ENCODE measurements around the gene STON1.
"Not testable (repeated sequence)": the region's sequence is repeated elsewhere in the genome, so short reads cannot be mapped to it uniquely, and the experiment has no call there.

STON1 gene

DNA sequence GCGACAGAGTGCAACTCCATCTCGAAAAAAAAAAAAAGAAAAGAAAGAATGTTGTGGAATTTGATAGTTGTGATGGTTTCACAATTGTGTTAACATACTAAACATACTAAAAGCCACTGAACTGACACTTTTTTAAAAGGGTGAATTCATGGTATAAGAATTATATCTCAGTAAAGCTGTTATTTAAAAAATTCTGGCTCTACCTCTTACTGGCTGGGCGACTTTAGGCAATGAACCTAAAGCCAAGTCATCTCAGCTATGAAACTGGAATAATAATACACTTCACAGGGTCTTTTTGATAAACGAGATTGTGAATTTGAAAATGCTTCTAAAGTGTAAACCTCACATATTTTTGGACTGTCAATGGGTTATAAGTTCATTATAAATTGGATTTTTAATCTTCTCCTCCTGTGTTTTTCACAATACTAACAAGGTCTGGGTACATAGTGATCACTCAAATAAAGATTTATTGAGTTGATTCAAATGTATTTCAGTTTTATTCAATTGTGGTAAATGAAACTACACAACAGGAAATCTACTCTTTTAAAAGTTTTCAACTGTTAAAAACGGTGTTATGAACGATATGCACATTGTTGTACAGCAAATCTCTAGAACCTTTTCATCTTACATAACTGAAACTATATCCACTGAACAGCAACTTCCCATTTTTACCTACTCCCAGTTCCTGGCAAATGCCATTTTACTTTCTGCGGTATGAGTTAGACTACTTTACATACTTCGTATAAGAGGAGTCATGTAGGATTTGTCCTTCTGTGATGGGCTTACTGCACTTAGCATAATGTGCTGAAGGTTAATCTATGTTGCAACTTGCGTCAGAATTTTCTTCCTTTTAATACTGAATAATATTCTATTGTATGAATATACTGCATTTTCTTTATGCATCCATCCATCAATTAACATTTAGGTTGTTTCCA is 44.7 kb downstream of the STON1 start:
- no peak for DNase-seq
- Mint-ChIP-seq H3K9me3 (no peaks in the 10 kb centered on the region), H3K36me3 (ENCODE audit: low read depth) (no peaks in the 10 kb centered on the region), H3K27me3 (no peaks in the 10 kb centered on the region), H3K4me1 (peaks cover 7% of the 10 kb centered on the region), H3K4me3 (no peak overlapping the region), H3K27ac (no peak overlapping the region)
- ATAC-seq = no peak

GRCh38 chr2:48578313-48578712 is 48.4 kb downstream of the STON1 start:
- Mint-ChIP-seq H3K27me3 (no peaks in the 10 kb centered on the region), H3K36me3 (ENCODE audit: low read depth) (no peaks in the 10 kb centered on the region), H3K4me3 (no peak overlapping the region), H3K4me1 (peaks cover 7% of the 10 kb centered on the region), H3K9me3 (no peaks in the 10 kb centered on the region), H3K27ac (no peak overlapping the region)
- DNase-seq (no peak), ATAC-seq (no peak)

- no peaks in the 10 kb centered on the region for H3K27me3 Mint-ChIP-seq
- ATAC-seq = no peak
- no peak for DNase-seq
- H3K36me3 Mint-ChIP-seq (ENCODE audit: low read depth) = no peaks in the 10 kb centered on the region
- peaks cover 5% of the 10 kb centered on the region for H3K4me1 Mint-ChIP-seq
- H3K4me3 Mint-ChIP-seq = no peak overlapping the region
- H3K9me3 Mint-ChIP-seq = no peaks in the 10 kb centered on the region
- H3K27ac Mint-ChIP-seq = no peak overlapping the region
These were observed 54.0 kb downstream of the STON1 start for GRCh38 chr2:48583961-48584360.

DNA sequence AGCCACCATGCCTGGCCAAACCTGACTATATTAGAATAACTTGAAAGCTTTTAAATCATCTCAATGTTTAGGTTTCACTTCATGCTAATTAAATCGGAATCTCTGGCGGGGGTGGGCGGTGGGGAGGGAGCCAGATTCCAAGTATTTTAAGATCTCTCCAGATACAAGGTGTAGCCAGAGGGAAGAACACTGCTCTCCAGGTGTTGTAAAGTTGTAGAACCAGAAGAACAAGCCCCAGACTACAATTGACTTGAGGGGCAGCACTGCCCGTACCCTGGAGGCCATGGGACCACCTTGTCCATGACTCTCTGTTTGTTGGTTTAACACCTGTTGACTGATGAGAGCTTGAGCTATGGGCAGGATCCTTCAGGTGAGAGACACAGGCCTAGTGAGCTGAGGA is 54.6 kb downstream of the STON1 start:
- no peak for DNase-seq
- H3K4me3 Mint-ChIP-seq = no peak overlapping the region
- no peaks in the 10 kb centered on the region for H3K36me3 Mint-ChIP-seq (ENCODE audit: low read depth)
- H3K4me1 Mint-ChIP-seq = peaks cover 5% of the 10 kb centered on the region
- ATAC-seq = no peak
- no peaks in the 10 kb centered on the region for H3K27me3 Mint-ChIP-seq
- no peak overlapping the region for H3K27ac Mint-ChIP-seq
- H3K9me3 Mint-ChIP-seq = no peaks in the 10 kb centered on the region

- ATAC-seq = peak; percentile 39
- H3K4me1 Mint-ChIP-seq = peaks cover 5% of the 10 kb centered on the region
These were observed 56.5 kb downstream of the STON1 start for GRCh38 chr2:48586433-48586832.

GRCh38 chr2:48587560-48587959 is 57.6 kb downstream of the STON1 start:
- H3K9me3 Mint-ChIP-seq = no peaks in the 10 kb centered on the region
- no peak overlapping the region for H3K4me3 Mint-ChIP-seq
- H3K27ac Mint-ChIP-seq = no peak overlapping the region
- peaks cover 5% of the 10 kb centered on the region for H3K4me1 Mint-ChIP-seq
- peaks cover 1% of the 10 kb centered on the region for H3K27me3 Mint-ChIP-seq
- ATAC-seq (no peak), DNase-seq (no peak)
- no peaks in the 10 kb centered on the region for H3K36me3 Mint-ChIP-seq (ENCODE audit: low read depth)

More at GRCh38 chr2:48586433-48586832, 56.5 kb downstream of the STON1 start:
- peaks cover 1% of the 10 kb centered on the region for H3K27me3 Mint-ChIP-seq
- H3K36me3 Mint-ChIP-seq (ENCODE audit: low read depth) = no peaks in the 10 kb centered on the region
- no peak overlapping the region for H3K4me3 Mint-ChIP-seq
- DNase-seq = peak; percentile 7
- no peak overlapping the region for H3K27ac Mint-ChIP-seq
- H3K9me3 Mint-ChIP-seq = no peaks in the 10 kb centered on the region

GRCh38 chr2:48587961-48588360 is 58.0 kb downstream of the STON1 start:
- H3K9me3 Mint-ChIP-seq = no peaks in the 10 kb centered on the region
- peaks cover 1% of the 10 kb centered on the region for H3K27me3 Mint-ChIP-seq
- no peak overlapping the region for H3K27ac Mint-ChIP-seq
- H3K4me3 Mint-ChIP-seq = no peak overlapping the region
- no peak for DNase-seq
- H3K36me3 Mint-ChIP-seq (ENCODE audit: low read depth) = no peaks in the 10 kb centered on the region
- peaks cover 5% of the 10 kb centered on the region for H3K4me1 Mint-ChIP-seq
- ATAC-seq = no peak

GRCh38 chr2:48588745-48589144 is 58.8 kb downstream of the STON1 start:
- Mint-ChIP-seq H3K9me3 (no peaks in the 10 kb centered on the region), H3K4me3 (no peak overlapping the region), H3K4me1 (peaks cover 5% of the 10 kb centered on the region), H3K27me3 (peaks cover 1% of the 10 kb centered on the region), H3K36me3 (ENCODE audit: low read depth) (no peaks in the 10 kb centered on the region), H3K27ac (no peak overlapping the region)
- ATAC-seq (no peak), DNase-seq (no peak)

DNA sequence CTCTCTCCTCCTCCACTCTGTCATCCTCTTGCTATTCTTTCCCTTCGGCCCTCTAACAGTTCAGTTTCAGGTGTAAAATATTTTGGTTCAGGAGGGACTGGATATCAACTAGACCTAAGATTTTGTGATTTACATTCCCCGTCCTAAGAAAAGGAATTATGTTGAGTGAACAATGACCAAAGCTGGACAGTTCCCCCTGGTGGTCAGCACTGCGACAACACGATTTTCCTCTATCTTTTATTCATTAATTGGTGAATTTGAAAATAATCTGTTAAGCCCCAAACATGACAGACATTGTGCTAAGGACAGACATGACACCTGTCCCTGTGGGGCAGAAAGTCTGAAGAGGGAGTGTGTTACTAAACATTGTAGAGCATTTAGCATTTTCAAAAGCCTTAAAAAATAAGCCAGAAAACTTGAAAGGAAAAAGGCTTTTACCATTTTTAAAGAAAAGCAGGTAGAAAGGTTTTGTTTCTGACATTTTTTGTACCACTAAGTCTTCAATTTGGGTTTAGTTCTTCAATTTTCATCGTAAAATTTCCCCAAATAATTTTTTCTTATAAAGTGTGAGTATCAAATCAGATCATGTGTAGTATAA is 59.3 kb downstream of the STON1 start:
- ATAC-seq (no peak), DNase-seq (peak; percentile 23)
- Mint-ChIP-seq H3K27me3 (peaks cover 1% of the 10 kb centered on the region), H3K36me3 (ENCODE audit: low read depth) (no peaks in the 10 kb centered on the region), H3K4me1 (peaks cover 5% of the 10 kb centered on the region), H3K4me3 (no peak overlapping the region), H3K9me3 (no peaks in the 10 kb centered on the region), H3K27ac (no peak overlapping the region)

DNA sequence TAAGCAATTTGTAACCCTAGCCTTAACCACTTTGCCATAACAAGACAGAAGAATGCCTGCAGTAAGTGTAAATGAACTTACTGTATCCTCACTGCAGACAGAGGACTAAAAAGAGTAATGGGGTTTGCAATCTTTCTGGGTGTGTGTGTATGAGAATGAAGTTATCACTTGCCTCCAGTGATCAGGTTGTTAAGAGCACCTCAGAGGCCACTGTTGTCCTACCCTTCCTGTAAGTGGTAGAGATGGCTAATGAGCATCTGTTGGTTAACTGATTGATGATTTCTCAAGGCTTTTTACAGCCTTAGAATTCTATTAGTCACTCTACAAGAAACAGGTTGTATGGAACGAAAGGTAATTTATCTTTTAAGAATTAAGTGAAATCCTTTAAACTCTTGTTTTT is 60.1 kb downstream of the STON1 start:
- Mint-ChIP-seq H3K27ac (no peak overlapping the region), H3K36me3 (ENCODE audit: low read depth) (no peaks in the 10 kb centered on the region), H3K27me3 (peaks cover 1% of the 10 kb centered on the region), H3K9me3 (no peaks in the 10 kb centered on the region), H3K4me1 (peaks cover 5% of the 10 kb centered on the region), H3K4me3 (no peak overlapping the region)
- ATAC-seq = no peak
- no peak for DNase-seq

DNA sequence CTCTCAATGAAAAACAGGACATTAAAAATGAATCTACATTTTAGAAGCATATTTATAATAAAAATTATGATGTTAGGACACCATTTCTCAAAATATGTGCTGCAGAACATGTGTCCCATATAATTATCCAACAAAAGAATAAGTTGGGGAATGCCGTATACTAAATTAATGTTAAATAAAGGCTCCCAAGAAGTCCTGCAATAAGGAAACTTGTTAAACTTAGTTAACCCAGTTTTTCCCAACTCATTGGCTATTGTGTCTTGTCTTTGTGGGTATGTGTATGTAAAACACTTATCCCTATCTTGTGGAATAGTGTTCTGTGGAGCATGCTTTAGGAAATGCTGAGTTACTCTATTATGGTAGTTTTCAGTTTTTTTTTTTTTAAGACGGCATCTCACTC is 62.1 kb downstream of the STON1 start:
- Mint-ChIP-seq H3K27me3 (peaks cover 1% of the 10 kb centered on the region), H3K36me3 (ENCODE audit: low read depth) (no peaks in the 10 kb centered on the region)

GRCh38 chr2:48596751-48597150 is 66.8 kb downstream of the STON1 start:
- DNase-seq; H3K4me3 Mint-ChIP-seq; H3K27me3 Mint-ChIP-seq; H3K36me3 Mint-ChIP-seq (ENCODE audit: low read depth); ATAC-seq; H3K27ac Mint-ChIP-seq; H3K9me3 Mint-ChIP-seq; H3K4me1 Mint-ChIP-seq: not testable (repeated sequence)

More for the DNA sequence above, 62.1 kb downstream of the STON1 start:
- DNase-seq (no peak), ATAC-seq (no peak)
- Mint-ChIP-seq H3K27ac (no peak overlapping the region), H3K4me3 (no peak overlapping the region), H3K9me3 (no peaks in the 10 kb centered on the region), H3K4me1 (no peaks in the 10 kb centered on the region)

DNA sequence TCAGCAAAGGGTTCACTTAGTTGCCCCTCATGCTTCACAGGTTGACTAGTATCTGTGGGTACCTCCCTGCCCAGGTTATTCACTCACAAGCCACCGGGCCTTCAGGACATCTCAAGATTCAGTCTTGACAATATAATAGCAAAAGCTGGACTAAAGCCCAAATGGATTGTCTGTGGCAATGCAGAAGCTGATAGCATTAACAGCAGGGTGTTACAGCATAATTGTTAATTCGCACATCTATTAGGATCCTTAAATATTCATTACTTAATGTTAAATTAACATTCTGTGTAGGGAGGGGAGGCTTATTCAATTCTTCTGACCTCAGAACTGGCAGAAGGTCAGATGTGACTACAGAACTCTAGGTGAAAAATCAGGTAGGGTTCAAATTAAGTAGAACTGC is 67.5 kb downstream of the STON1 start:
- H3K27ac Mint-ChIP-seq = no peak overlapping the region
- ATAC-seq = no peak
- H3K9me3 Mint-ChIP-seq = no peaks in the 10 kb centered on the region
- no peaks in the 10 kb centered on the region for H3K4me1 Mint-ChIP-seq
- H3K36me3 Mint-ChIP-seq (ENCODE audit: low read depth) = no peaks in the 10 kb centered on the region
- H3K4me3 Mint-ChIP-seq = no peak overlapping the region
- no peak for DNase-seq
- peaks cover 2% of the 10 kb centered on the region for H3K27me3 Mint-ChIP-seq

GRCh38 chr2:48600204-48600813 is 70.4 kb downstream of the STON1 start:
- Mint-ChIP-seq H3K9me3 (no peaks in the 10 kb centered on the region), H3K27me3 (peaks cover 2% of the 10 kb centered on the region), H3K27ac (no peak overlapping the region), H3K4me1 (no peaks in the 10 kb centered on the region), H3K4me3 (no peak overlapping the region), H3K36me3 (ENCODE audit: low read depth) (no peaks in the 10 kb centered on the region)
- no peak for DNase-seq
- no peak for ATAC-seq

DNA sequence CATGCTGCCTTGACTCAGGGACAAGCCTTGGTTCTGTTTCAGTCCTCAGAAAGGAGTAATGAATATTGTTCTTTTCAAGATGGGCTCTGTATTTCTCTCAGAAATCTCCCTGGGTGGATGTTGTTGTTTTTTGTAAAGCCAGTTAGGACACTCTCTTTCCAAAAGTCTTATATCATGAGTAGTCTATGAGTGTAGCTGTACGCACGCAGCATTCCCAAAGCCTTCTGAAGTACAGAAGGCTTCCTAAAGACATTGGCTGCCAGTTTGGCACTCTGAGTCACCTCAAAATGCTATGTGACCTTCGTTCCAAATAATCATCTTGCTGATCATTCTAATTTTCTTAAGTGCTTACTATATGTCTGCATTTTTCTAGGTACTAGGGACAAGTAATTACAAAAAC is 71.0 kb downstream of the STON1 start:
- Mint-ChIP-seq H3K4me1 (no peaks in the 10 kb centered on the region), H3K27ac (no peak overlapping the region), H3K36me3 (ENCODE audit: low read depth) (no peaks in the 10 kb centered on the region), H3K27me3 (peaks cover 2% of the 10 kb centered on the region), H3K4me3 (no peak overlapping the region), H3K9me3 (no peaks in the 10 kb centered on the region)
- ATAC-seq (no peak), DNase-seq (no peak)
